ENCODE measurements around the gene WTAP.
"Not testable (repeated sequence)": the region's sequence is repeated elsewhere in the genome, so short reads cannot be mapped to it uniquely, and the experiment has no call there.

Gene WTAP

DNA sequence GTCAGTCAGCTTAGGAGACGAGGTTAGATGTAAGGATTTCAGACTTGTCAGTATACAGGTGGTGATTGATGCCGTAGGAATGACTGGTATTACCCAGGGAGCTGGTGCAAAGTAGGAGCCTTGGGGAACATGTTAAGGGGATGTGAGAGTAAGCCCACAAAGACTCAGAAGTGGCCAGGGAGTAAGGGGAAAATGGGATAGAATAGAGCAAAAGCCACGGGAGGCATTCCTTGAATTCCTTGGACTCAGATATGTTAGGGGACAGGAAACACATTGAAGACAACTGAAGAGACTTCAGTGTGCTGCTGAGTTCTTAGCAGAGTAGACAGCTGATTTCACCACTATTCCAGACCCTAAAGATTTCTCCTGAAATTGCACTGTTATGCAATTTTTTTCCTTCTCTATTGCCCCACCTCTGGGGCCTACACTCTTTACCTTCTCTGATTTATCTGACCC is 33.3 kb downstream of the WTAP start:
- no peak for DNase-seq (ENCODE audit: low read depth in 1 of 2, low spot score in 1 of 2)

DNA sequence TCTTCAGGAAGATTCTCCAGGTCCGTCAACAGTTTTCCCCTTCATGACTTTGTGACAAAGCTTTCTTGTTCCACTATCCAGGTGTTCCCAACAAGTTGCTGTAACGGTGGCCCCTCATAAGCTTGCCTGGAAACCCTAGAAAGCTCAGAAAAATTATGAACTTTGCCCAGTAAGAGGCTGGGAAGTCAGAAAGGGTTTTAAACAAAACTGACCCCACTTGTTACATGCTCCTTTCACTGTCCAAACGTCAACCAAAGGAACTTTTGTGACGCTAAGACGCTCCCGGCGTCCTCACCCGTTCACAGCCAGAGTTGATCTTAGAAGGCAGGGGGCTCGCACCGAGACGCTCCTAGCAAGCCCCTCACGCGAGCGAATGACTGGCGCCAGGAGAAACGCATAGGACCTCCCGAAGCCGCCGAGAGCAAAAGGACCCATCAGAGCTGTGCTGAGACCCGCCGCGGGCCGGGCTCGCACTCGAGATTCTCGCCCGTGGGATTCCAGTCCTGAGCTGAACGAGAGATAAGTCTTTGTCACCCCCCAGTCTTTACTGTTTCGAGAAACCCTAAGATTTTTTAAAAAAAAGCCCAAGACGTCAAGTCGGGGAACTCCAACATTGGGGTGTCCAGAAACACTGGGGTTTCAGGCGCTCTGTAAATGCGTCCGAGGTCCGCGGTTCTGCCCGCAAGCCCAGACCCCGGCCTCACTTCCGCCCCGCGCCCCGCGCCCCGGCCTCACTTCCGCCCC is 34.0 kb downstream of the WTAP start:
- peak in 1 of 2 donors; percentile 7 for DNase-seq (ENCODE audit: low read depth in 1 of 2, low spot score in 1 of 2)

DNA sequence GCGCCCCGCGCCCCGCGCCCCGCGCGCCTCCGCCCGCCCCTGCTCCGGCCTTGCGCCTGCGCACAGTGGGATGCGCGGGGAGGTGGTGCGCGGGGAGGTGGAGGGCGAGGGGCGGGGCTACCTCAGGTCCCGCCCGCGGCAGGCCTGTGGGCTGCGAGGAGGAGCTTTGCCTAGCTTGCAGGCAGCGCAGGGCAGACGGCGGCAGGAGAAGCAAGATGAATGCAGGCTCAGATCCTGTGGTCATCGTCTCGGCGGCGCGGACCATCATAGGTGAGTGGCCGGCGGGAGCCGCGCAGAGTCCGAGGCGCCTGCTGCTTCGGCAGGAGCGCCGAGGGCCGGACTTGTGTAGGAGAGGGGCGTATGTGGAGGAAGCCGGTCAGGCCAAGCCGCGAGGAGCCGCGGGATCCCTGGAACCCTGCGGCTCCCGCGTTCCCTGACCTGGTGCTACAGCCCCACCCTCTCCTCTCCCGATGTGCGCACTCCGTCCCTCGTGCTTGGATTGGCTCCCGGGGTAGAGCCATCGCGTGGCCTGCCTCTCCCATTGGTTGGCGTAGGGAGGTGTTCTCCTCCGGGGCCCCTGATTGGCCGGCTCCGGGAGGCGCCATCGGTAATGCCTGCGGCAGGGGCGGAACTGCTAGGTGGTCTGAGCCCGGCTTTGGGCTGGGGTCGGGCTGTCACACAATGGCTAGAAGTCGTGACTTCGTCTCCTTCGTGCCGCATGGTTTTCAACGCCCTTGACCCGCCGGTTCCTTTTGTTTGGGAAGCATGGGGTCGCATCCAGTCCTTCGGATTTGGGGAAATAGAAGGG is 34.8 kb downstream of the WTAP start, which contains the start of gene ACAT2:
Gene ACAT2, plus strand, starts transcription at position 173 of the 808 bp plus-strand sequence. Its CDS starts 43 bp downstream, at position 216.
- peak; percentile 83 to 90 for DNase-seq (ENCODE audit: low read depth in 1 of 2, low spot score in 1 of 2)

DNA sequence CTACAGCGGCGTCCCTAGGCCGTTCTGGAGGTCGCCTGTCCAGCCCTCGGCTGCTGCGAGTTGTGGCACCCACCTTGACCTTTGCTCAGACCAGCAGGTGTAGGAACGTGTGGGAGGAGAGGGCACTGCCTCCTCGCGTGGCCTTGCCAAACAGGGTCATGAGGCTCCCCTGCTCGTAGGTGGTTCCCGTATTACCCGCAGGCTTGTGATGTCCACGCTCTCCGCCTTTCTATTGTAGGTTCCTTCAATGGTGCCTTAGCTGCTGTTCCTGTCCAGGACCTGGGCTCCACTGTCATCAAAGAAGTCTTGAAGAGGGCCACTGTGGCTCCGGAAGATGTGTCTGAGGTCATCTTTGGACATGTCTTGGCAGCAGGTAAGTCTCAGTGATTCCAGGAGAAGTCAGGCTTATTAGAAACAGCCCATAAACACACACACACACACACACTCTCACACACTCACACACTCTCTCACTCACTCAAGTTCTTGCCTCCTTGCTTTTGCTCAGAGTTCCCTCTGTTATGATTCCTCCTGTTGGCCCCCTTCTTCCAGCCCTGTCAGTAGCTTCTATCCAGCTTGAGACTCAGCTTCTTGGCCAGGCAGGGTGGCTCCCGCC is 35.5 kb downstream of the WTAP start:
- no peak for DNase-seq (ENCODE audit: low read depth in 1 of 2, low spot score in 1 of 2)

DNA sequence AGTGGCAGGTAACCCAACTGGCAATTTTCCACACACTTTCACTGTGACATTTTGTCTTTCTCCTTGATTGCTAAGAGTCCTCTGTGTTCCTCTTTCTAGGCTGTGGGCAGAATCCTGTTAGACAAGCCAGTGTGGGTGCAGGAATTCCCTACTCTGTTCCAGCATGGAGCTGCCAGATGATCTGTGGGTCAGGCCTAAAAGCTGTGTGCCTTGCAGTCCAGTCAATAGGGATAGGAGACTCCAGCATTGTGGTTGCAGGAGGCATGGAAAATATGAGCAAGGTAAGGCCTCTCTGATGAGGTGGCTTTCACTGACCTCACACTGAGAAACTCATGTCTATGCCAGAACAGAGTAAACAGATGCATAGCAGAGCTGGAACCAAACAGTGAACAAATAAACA is 39.6 kb downstream of the WTAP start:
- no peak for DNase-seq (ENCODE audit: low read depth in 1 of 2, low spot score in 1 of 2)

DNA sequence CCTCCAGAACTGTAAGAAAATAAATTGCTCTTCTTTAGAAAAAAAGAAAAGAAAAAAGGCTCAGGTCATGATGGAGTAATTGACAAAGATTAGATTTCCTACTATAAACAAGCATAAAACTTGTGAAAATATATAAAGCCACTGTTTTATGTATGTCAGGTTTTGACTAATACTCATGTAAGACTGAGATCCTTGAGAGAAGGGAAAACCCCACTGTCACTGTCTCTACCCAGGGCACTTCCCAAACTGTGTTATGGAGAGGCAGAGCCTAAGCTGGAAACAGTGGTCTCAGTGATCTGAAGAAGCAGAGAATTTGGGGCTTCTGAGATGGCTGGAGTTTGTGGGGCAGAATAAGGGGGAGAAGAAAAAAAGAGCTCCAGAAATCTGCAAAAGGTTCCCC is 42.2 kb downstream of the WTAP start:
- DNase-seq (ENCODE audit: low read depth in 1 of 2, low spot score in 1 of 2) = no peak

DNA sequence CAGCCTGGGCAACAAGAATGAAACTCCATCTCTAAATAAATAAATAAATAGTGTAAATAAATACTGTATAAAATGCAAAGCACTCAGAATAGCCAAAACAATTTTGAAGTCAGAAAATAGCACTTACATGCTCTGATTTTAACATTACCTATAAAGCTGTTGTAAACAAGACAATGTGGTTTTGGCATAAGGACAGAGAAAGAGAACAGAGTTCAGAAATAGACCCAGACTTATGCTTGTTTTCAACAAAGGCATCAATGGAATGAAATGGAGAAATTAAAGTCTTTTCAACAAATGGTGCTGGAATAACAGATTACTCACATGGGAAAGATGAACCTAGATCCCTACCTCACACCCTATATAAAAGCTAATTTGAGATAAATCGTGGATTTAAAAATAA is 44.9 kb downstream of the WTAP start:
- DNase-seq (ENCODE audit: low read depth in 1 of 2, low spot score in 1 of 2) = no peak

DNA sequence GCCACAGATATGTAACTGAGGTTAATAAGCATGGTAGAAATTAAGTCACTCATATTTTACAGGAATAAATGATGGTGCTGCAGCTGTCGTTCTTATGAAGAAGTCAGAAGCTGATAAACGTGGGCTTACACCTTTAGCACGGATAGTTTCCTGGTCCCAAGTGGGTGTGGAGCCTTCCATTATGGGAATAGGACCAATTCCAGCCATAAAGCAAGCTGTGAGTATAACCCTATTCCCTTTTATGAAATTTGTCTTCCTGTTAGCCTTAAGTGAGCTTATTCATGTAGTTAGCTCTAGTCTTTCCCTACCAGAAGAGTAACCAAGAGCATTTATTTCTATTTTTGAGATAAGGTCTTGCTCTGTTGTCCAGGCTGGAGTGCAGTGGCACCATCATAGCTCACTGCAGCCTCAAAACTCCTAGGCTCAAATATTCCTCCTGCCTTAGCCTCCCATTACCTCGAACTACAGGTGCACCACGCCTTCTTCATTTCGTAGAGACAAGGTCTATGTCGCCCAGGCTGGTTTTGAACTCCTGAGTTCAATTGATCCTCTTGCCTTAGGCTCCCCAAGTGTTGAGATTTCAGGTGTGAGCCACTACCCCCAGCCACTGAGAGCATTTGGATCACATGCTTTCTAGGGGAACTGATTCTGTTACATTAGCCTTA is 50.1 kb downstream of the WTAP start:
- no peak for DNase-seq (ENCODE audit: low read depth in 1 of 2, low spot score in 1 of 2)

DNA sequence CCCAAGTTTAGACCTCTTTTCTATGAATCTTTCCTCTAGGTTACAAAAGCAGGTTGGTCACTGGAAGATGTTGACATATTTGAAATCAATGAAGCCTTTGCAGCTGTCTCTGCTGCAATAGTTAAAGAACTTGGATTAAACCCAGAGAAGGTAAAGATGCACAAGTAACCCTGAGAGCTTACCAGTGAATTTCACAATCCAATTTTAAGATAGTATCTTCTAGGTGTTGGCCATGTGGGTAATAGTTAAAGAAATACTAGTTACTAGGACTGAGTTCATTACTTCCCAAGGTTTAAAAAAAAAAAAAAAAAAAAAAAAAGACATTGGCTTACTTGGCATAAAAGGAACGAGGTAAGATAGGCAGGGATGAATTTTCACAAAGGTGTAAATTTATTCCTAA is 50.8 kb downstream of the WTAP start:
- no peak for DNase-seq (ENCODE audit: low read depth in 1 of 2, low spot score in 1 of 2)

DNA sequence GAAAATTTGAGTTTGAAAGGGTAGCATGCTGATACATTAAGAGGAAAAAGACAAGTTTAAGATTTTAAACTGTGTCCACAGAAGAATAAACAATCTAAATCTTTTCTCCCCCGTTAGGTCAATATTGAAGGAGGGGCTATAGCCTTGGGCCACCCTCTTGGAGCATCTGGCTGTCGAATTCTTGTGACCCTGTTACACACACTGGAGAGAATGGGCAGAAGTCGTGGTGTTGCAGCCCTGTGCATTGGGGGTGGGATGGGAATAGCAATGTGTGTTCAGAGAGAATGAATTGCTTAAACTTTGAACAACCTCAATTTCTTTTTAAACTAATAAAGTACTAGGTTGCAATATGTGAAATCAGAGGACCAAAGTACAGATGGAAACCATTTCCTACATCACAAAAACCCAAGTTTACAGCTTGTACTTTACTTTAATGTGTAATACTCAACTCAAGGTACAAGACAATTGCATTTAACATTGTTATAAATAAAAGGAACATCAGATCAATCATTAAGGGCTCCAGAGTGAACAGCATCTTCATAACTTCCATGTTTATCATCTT is 51.3 kb downstream of the WTAP start:
- DNase-seq (ENCODE audit: low read depth in 1 of 2, low spot score in 1 of 2) = no peak

DNA sequence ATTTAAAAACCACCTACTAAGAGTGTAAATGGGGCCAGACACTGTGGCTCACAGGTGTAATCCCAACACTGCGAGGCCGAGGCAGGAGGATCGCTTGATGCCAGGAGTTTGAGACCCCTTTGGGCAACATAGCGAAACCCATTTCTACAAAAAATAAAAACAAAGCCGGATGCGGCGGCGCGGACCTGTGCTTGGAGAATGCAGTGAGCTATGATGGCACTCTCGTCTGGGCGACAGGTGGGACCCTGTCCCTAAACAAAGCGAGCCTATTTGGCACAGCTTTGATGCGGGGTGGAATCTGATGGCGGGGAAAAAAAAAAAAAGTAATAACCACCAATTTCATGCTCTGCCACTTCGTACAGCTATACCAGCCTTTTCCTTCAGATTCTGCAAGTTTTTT is 61.0 kb downstream of the WTAP start:
- DNase-seq (ENCODE audit: low read depth in 1 of 2, low spot score in 1 of 2) = no peak

DNA sequence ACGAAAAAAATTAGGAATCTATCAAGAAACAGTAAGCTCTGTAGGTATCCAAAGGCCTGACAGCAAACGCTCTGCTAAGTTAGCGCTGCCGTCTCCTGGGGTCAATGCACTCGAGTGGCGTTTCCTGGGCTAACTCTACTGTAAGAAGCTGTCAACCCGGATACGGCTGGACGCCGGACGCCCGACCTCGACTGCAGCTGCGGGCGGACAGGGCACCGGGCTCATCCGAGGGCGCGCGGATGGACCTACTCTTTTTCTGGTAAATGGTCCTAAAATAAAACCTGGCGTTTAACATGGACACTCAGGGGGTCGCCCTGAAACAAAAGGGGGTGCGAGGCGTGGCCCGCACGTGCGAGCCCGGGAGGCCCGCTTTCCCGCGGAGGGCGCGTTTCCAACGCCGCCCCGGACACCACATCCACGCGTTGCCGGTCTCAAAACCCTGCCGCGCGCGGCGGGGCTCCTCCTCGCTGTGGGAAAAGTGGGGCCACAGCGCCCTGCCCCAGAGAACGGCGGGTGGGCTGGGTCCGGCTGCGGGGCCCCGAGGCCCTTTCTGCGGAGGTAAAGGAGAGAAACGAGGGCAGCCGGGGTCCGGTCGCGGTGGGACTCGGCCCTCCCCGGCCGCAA is 61.6 kb downstream of the WTAP start:
- DNase-seq (ENCODE audit: low read depth in 1 of 2, low spot score in 1 of 2) = peak in 1 of 2 donors; percentile 10

DNA sequence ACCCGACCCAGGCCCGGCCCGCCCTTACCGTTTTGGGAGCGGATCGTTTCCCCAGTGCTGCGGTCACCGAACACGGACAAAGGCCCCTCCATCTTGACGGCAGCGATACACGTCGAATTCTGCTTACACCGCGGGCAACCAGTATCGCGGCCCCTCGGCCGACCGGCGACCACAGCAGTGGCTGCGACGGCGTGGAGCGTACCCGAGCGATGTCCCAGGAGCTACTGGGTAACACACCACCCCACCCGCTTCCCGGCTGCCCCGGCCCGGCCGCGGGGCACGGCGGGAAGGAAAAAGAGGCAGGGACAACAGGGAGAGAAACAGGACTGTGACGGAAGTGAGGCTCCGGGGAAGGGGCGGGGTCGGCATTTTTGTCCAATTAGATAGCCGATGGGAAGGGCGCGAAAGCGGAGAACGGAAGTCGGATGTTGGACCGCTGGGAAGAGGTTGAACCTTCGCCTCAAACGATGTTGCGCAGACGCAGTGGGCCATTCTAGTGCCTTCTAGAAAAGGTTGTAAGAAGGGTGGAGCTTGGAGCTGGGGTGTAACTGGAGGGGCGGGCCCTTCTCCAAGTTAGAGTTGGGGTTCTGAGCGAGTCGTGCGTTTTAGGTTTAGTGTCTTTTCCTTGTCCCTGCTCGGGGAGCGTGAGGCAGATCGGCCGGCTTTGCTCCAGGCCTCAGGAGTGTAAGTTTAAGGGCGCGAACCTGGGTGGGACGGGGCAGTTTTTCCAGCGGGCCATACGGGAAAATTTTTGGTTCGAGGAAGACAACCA is 62.3 kb downstream of the WTAP start, which contains the start of gene TCP1:
Gene TCP1, minus strand, starts transcription at position 226 of the 772 bp plus-strand sequence. Its CDS starts 134 bp downstream, at position 92.
- DNase-seq (ENCODE audit: low read depth in 1 of 2, low spot score in 1 of 2) = peak; percentile 95 to 100

DNA sequence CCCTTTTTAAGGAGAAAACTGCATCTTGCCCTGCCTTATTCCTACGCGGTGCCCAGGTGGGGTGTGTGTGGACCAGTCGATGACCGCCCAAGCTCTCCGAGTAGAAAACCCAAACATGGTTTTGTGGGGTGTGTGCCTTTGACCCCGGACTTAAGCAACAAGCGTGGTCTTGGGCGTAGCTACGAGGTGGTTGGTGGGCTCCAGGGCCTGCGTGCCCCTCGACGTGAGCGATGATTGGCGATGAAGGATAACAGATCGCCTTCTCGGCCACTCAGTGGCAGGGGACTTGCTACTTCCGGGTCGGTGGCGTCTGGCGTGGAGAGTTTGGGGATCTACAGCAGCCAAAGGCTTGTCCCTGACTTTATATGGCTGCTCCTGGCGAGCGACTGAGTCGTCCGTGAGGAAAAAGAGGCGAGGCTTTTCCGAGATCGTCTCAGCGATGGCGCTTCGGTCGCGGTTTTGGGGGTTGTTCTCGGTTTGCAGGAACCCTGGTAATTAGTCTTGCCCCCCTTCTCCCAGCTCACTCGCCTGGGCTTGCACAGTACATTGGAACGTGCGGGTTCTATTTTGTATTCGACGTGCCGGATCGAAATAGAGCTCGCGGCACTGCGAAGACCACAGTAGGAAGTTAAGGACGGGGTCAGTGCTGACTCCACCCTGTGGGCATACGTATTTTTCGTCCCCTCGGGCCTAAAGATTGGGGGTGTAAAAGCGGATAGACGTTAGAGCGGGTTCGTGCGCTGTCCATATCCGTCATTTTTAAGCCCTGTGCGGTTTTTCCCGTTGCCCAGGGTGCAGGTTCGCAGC is 63.0 kb downstream of the WTAP start, which contains the start of gene MRPL18:
Gene MRPL18, plus strand, starts transcription at position 319 of the 807 bp plus-strand sequence. Its CDS starts 121 bp downstream, at position 440.
- peak; percentile 58 to 91 for DNase-seq (ENCODE audit: low read depth in 1 of 2, low spot score in 1 of 2)

DNA sequence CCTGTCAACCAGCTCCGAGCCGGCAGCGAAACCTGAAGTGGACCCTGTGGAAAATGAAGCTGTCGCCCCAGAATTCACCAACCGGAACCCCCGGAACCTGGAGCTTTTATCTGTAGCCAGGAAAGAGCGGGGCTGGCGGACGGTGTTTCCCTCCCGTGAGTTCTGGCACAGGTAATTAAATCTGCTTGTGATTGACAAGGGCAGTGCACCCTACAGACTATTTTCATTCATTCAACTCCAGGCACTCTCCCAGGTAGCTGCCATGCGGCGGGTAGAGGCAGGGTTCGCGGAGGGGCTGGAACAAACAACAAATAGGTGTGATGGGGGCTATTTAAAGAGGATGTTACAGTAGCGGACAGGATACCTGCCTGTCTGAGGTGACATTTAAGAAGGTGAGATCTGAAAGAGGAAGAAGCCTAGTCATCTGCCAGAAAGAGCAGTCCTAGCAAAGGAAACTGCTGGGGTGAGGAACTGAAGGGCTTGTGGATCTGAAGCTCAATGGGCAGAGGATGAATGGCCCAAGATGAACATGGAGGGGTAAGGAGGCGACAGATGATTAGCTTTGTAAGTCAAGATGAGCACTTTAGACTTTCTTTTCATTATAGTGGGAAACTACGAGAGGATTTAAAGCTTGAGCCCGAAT is 63.8 kb downstream of the WTAP start:
- DNase-seq (ENCODE audit: low read depth in 1 of 2, low spot score in 1 of 2) = no peak

DNA sequence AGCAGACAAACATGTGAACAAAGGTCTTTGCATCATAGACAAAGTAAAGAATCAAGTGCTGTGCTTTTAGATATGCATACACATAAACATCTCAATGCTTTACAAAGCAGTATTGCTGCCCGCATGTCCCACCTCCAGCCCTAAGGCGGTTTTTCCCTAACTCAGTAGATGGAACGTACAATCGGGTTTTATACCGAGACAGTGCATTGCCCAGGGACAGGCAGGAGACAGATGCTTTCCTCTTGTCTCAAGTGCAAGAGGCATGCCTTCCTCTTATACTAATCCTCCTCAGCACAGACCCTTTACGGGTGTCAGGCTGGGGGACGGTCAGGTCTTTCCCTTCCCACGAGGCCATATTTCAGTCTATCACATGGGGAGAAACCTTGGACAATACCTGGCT is 67.7 kb downstream of the WTAP start:
- DNase-seq (ENCODE audit: low read depth in 1 of 2, low spot score in 1 of 2) = not testable (repeated sequence)

DNA sequence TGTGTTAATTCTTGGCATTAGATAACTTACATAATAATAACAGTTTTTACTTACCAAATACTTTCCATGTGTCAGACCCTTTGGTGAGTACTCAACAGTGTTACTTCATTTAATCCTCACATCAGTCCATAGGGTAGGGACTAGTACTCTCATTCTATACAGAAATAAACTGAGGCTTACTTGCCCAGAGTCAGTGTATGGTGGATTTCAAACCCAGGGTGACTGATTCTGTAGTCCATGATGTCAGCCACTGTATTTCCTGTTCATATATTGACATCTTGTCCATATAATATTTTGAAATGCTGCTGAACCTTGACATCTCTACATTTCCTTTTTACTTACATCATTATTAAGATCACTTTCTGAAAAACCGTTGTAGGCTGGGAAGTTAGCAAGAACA is 70.2 kb downstream of the WTAP start:
- no peak for DNase-seq (ENCODE audit: low read depth in 1 of 2, low spot score in 1 of 2)
